Measurements from ENCODE around the gene GALNS. TPM values are rescaled to one million over a fixed set of nuclear protein-coding genes. Genes with fewer than 3 reads are reported as not detected.

Gene GALNS
- total and polyA plus RNA-seq, 2 donors (not counting 3 experiments of a cell fraction or from before 2014, with no cell fraction given), result 21.8 to 40.2 TPM

DNA sequence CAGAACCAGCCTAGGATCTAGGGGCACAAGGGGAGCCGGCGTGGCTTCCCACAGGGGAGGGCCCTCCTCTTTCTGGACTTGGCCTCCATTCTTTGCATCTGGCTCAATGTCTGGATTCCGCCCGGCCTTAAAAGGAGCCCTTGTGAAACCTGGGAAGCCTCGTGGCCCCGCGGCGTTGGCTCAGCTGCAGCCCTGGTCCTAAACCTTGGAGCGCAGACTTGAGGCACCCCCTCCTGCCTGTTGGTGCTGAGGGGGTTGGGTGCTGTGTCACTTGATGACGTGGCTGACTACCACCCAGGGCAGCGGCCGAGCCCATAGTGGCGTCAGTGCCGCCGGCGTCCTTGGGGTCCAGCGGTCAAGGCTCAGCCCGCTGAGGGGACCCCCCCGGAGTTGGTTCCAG is 4.6 kb upstream of the GALNS start:
- Histone ChIP-seq H2AFZ (ENCODE audit: low read depth, low read length) (no peak overlapping the region), H3K79me2 (ENCODE audit: control insufficient read depth, insufficient read depth, low read length) (no peaks in the 10 kb centered on the region), H3K27me3 (ENCODE audit: control insufficient read depth in 2 of 2, insufficient read depth in 2 of 2, low read length in 2 of 2) (no peaks in the 10 kb centered on the region), H3K4me1 (ENCODE audit: control insufficient read depth, extremely low read depth, insufficient read depth, low read length) (peaks cover 4% of the 10 kb centered on the region), H3K4me2 (ENCODE audit: insufficient read depth, low read length) (no peak overlapping the region), H3K9me3 (replicated peaks; ENCODE audit: control insufficient read depth, insufficient read depth, low read length) (no peaks in the 10 kb centered on the region), H3K9me1 (replicated peaks; ENCODE audit: control insufficient read depth, extremely low read depth, insufficient read depth, low read length) (no peaks in the 10 kb centered on the region), H4K20me1 (replicated peaks; ENCODE audit: control insufficient read depth, extremely low read depth, insufficient read depth, low read length) (no peaks in the 10 kb centered on the region), H3K9ac (replicated peaks; ENCODE audit: extremely low read depth, insufficient read depth, low read length) (no peak overlapping the region), H3K4me3 (replicated peaks in 1 of 3; ENCODE audit: insufficient read depth in 1 of 3, low read depth in 1 of 3, low read length in 3 of 3) (no peak overlapping the region), H3K27ac (ENCODE audit: insufficient read depth, low read depth, low read length) (no peak overlapping the region), H3K36me3 (ENCODE audit: control insufficient read depth in 2 of 2, extremely low read depth in 1 of 2, insufficient read depth in 2 of 2, low read length in 2 of 2) (peaks cover 0 to 24% of the 10 kb centered on the region in 2 experiments)
- dilution Hi-C loops (cut with MboI; ENCODE audit: extremely low pct_ligation_motif_present, low sequenced_read_pairs), result no loop called here
- ChIA-PET POLR2A (no interaction called here), CTCF (no interaction called here)
- FAIRE-seq, result no peak
- no peak for DNase-seq (ENCODE audit: low read depth, low spot score)
- no peak for TF ChIP-seq FOS (IDR thresholded peaks at IDR 0.05; ENCODE audit: borderline replicate concordance, insufficient read depth, low read length)
- no peak for TF ChIP-seq POLR2AphosphoS5 (IDR thresholded peaks at IDR 0.05; ENCODE audit: insufficient read depth, low read depth, low read length)
- TF ChIP-seq MYC (IDR thresholded peaks at IDR 0.05; ENCODE audit: low read depth, low read length), result no peak
- TF ChIP-seq GATA2 (IDR thresholded peaks at IDR 0.05; ENCODE audit: insufficient read depth, insufficient read length, low read depth, low read length), result no peak
- no peak for TF ChIP-seq EZH2 (IDR thresholded peaks at IDR 0.05; ENCODE audit: borderline replicate concordance, low read depth, low read length, severe bottlenecking)
- no peak for TF ChIP-seq POLR2A (IDR thresholded peaks at IDR 0.05; ENCODE audit: low read depth, low read length)
- TF ChIP-seq, protein P1, sequence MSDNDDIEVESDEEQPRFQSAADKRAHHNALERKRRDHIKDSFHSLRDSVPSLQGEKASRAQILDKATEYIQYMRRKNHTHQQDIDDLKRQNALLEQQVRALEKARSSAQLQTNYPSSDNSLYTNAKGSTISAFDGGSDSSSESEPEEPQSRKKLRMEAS (IDR thresholded peaks at IDR 0.05; ENCODE audit: insufficient read depth, insufficient read length), result no peak
- TF ChIP-seq JUN (IDR thresholded peaks at IDR 0.05; ENCODE audit: borderline replicate concordance, insufficient read depth, insufficient read length, low read depth), result no peak
- no peak for TF ChIP-seq CTCF (IDR thresholded peaks at IDR 0.05; ENCODE audit: extremely low read depth in 1 of 2, insufficient read depth in 1 of 2, low read depth in 1 of 2, low read length in 2 of 2)
- intact Hi-C loops (cut with micrococcal nuclease), result no loop called here
- BruUV-seq (replicated peaks), result no TSS peak
